GM18868 (cell line): ENCODE results near the gene GAL3ST3.
"Not testable (repeated sequence)": the region's sequence is repeated elsewhere in the genome, so short reads cannot be mapped to it uniquely, and the experiment has no call there.

Experiments
- ATAC-seq: cut with Tn5 transposase; IDR thresholded peaks from one replicate; pipeline ENCODE4 v1.9.1; 2021; ENCODE audit warnings: mild to moderate bottlenecking, moderate library complexity; ENCODE audit not compliant: unreplicated experiment

The GAL3ST3 gene

GRCh38 chr11:66014804-66015453, 34.0 kb downstream of the GAL3ST3 start:
- ATAC-seq, result no peak

DNA sequence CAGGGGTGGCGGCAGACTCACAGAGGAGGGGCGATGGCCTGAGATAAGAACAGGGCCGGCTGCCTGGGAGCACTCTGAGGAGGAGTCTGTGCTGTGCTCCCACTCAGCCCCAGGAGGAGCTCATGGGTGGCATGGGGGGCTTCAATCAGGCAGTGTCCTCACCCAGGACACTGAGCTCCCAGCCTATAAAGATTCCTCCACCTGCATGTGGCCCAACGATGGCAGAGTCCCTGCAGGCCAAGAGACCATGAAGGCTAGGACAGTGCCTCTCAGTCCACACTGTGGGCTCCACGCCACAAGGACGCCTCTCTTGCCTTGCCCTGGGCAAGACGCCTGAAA, 35.2 kb downstream of the GAL3ST3 start:
- no peak for ATAC-seq

GRCh38 chr11:66012946-66013761, 35.8 kb downstream of the GAL3ST3 start:
- no peak for ATAC-seq

DNA sequence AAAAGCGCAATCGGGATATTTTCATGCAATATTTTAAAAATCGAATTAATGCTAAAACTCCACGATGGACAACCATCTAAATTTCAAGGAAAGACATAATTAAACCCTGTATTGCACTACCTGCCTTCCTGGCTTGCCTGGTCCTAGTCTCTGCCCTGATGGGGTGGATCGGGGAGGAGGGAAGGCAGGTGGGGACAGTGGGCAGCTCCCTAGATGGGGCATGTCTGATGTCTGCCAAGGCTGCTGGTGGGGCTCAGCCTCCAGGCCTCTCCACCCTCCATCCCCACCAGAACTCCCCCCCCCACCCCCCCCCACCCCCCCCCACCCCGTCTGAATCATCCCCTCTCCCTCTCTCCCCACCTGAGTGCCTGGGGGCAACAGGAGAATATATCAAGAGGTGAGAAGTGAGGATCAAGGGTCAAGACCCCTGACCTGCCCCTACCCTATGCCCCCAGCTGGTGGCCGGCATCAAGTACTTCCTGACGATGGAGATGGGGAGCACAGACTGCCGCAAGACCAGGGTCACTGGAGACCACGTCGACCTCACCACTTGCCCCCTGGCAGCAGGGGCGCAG, 36.5 kb downstream of the GAL3ST3 start:
- ATAC-seq, result no peak

- no peak for ATAC-seq
Observed at GRCh38 chr11:66011785-66012303, 37.1 kb downstream of the GAL3ST3 start, which contains the start of gene CST6. Gene CST6, plus strand, starts transcription at chr11:66012008. Its CDS starts 37 bp downstream, at chr11:66012045.

DNA sequence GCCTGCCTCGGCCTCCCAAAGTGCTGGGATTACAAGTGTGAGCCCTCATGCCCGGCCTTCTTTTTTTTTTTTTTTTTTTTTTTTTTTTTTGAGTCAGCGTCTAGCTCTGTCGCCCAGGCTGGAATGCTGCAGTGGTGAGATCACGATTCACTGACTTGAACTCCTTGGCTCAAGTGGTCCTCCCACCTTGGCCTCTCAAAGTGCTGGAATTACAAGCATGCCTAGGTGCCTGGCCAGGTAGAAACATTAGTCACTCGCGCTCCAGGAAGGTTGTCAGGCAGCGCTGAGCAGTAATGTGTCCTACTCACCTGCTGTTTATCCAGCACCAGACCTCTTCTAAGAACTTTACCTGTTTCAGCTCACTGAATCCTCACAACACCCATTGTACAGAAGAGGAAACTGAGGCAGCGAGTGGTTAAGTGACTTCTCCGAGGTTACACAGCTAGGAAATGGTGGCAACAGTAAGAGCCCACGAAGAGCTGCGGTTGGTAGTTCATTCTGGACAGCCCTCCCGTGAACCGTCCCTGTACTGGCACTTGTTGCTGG, 37.6 kb downstream of the GAL3ST3 start:
- ATAC-seq, result no peak

- not testable (repeated sequence) for ATAC-seq
Observed at GRCh38 chr11:66010036-66010435, 38.9 kb downstream of the GAL3ST3 start.

DNA sequence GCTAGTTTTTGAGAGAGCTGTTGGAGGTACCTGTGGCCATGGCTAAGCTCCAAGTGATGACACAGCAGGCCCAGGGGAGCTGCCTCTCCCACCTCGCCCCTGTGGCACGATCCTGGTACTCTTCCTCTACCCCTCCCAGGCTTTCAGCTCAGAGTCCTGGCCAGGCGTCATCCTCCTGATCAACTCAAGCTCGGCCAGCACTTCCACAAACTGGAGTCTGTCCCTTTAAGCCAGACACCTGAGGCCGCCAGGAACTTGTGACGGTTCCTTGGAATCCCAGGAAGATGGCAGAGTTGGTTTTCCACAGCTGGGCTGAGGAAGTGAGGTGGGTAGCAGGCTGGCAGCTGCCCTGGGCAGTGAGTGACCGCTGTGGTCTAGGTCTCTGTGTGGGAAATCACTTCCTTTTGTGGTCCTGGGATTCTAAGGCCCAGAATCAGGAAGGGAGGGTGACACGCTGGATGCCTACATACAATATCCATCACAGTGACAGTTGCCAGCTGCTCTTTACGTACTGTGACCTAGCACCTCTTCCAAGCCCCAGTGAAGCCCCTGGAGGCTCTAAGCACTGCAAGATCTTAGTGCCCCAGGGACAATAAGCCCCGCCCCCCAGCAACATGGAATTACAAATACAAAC, 40.4 kb downstream of the GAL3ST3 start:
- ATAC-seq, result no peak

DNA sequence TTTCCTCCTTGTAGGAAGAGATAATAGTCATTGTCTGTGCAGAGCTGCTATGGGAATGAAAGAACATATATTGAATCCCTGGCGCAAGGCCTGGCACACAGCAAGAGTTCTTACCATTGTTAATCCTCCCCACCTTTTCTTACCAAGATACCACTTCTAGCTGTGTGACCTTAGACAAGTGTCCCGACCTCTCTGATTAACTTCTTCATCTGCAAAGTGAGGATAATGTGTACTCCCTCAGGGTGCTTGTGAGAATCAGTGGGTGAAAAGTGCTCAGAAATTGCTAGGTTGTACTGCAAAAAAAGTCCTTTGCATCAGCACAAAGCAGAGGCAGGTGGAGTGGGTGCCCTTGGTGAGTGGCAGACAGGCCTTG, 40.9 kb downstream of the GAL3ST3 start:
- no peak for ATAC-seq

- ATAC-seq, result no peak
Observed at GRCh38 chr11:66007201-66007634, 41.7 kb downstream of the GAL3ST3 start.

- ATAC-seq, result no peak
Observed at GRCh38 chr11:66006891-66007176, 42.1 kb downstream of the GAL3ST3 start.

GRCh38 chr11:66006134-66006890, 42.6 kb downstream of the GAL3ST3 start:
- ATAC-seq, result no peak

DNA sequence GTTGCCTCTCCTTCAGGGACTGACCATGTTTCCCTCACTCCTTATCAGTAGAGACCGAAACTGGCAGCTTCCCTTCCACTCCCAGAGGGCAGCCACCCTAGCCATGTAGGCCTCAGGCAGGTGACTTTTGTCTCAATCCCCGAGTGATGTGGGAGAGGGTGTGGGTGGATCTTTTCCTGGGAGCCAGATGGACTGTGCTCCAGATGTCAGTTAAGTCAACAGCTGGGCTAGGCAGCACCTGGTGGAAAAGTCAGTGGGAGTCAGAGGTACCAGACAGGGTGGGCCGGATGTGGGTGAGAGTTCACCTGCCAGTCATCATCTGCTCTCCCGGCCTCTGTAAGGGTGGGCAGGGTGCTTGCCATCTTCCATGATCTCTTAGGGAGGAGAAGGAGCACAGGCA, 44.8 kb downstream of the GAL3ST3 start:
- ATAC-seq, result no peak

DNA sequence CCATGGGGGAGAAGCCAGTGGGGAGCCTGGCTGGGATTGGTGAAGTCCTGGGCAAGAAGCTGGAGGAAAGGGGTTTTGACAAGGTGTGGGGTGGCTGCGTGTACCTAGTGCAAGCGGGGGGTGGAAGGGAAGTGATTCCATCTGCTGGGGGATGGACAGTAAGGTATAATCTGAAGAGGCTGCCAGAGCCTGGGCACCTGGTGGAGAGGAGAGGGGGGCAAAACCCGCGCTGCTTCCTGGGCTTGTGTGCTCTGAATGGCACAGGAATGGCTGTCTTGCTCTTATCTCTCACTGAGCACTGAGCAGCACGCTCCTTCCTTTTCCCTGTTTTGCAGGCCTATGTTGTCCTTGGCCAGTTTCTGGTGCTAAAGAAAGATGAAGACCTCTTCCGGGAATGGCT, 45.7 kb downstream of the GAL3ST3 start:
- no peak for ATAC-seq

GRCh38 chr11:66002648-66003225, 46.2 kb downstream of the GAL3ST3 start:
- ATAC-seq, result peak; percentile 45

DNA sequence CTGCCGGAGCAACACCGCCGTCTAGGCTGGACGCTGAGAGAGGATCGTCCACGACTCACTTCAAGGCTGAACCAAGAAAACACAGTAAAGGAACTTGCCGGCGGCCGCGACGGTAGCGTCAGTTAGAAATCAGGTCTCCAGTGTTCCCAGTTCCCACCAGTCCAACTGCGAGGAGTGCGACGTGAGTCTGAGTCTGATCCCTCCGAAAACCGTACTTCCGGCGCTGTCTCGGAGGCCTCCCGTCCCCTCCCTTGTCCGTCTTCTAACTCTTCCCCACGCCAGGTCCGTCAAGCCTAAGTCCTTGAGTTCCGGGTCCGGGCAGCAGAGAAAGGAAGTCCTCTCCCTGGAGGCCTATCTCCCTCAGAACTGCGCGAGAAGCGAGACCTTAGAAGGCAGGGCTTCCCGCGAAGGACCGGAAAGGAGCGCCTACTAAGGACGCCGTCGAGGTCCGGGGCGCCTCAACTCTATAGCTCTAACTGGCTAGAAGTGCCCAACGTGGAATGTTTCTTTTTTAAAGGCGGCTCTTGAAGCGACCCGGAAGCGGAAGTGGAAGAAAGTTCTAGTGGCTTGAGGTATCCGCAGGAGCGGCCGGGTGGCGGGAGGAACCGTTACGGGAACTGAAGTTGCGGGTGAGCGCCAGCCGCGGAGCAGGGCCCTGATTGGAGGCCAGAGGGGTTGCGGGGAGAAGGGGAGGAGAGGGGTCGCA, 46.9 kb downstream of the GAL3ST3 start, which contains the start of the genes BANF1 and EIF1AD:
TSS of gene BANF1 (plus strand) at position 562 of the 706 bp plus-strand sequence. CDS start 748 bp downstream, outside the sequence.
TSS of gene EIF1AD (minus strand) at position 216 of the 706 bp plus-strand sequence. CDS start 1,768 bp downstream, outside the sequence.
- ATAC-seq, result peak; percentile 79

DNA sequence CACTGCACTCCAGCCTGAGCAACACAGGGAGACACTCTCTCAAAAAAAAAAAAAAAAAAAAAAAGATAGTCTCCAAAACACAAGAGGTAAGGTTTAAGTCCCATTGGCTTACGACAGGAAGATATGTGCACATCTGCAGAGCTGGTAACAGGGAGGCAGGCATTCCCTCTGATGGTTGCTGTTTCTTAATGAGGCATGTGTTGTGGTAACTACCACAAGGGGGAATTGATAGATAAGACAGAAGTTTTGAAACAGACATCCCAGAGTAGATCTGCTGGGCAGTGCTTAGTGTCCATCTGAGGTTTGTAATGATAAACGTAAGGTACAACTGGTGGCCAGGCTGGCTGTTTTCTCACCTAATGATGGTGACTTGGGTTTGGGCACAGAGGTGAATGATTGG, 51.7 kb downstream of the GAL3ST3 start:
- ATAC-seq, result no peak

- no peak for ATAC-seq
Observed at GRCh38 chr11:65992056-65992455, 56.9 kb downstream of the GAL3ST3 start.
